Smooth muscle cell of the brain vasculature (primary cell): Measurements from ENCODE around the gene PCDHB5.
"Not testable (repeated sequence)": the region's sequence is repeated elsewhere in the genome, so short reads cannot be mapped to it uniquely, and the experiment has no call there.

Experiments used
- DNase-seq: peaks from one replicate; pipeline ENCODE4 v3.0.0-alpha.2; 2012; ENCODE audit warnings: low read depth, low spot score

Gene PCDHB5

GRCh38 chr5:141152096-141152495, 17.1 kb downstream of the PCDHB5 start:
- DNase-seq: not testable (repeated sequence)

GRCh38 chr5:141155540-141156374, 20.8 kb downstream of the PCDHB5 start:
- DNase-seq: no peak

GRCh38 chr5:141157356-141157755, 22.4 kb downstream of the PCDHB5 start:
- not testable (repeated sequence) for DNase-seq

GRCh38 chr5:141157901-141158300, 22.9 kb downstream of the PCDHB5 start:
- not testable (repeated sequence) for DNase-seq

GRCh38 chr5:141172381-141173204, 37.6 kb downstream of the PCDHB5 start, which contains the start of gene PCDHB7:
Gene PCDHB7, plus strand, starts transcription at chr5:141172644. Its CDS starts 192 bp downstream, at chr5:141172836.
- DNase-seq: no peak

GRCh38 chr5:141174291-141175104, 39.5 kb downstream of the PCDHB5 start:
- not testable (repeated sequence) for DNase-seq

GRCh38 chr5:141175933-141176332, 40.9 kb downstream of the PCDHB5 start:
- DNase-seq: no peak

GRCh38 chr5:141177577-141178191, 42.7 kb downstream of the PCDHB5 start, which contains the start of gene PCDHB8:
Gene PCDHB8, plus strand, starts transcription at chr5:141177790. Its CDS starts 245 bp downstream, at chr5:141178035.
- DNase-seq: not testable (repeated sequence)

GRCh38 chr5:141179371-141179770, 44.4 kb downstream of the PCDHB5 start:
- not testable (repeated sequence) for DNase-seq

- not testable (repeated sequence) for DNase-seq
Observed at GRCh38 chr5:141179876-141180275, 44.9 kb downstream of the PCDHB5 start.

- DNase-seq: no peak
Observed at GRCh38 chr5:141180313-141180712, 45.3 kb downstream of the PCDHB5 start.

GRCh38 chr5:141182248-141182647, 47.2 kb downstream of the PCDHB5 start, which contains the start of gene PCDHB16:
Gene PCDHB16, plus strand, starts transcription at chr5:141182387. Its CDS starts 173 bp downstream, at chr5:141182560.
- no peak for DNase-seq

- not testable (repeated sequence) for DNase-seq
Observed at GRCh38 chr5:141184117-141184855, 49.3 kb downstream of the PCDHB5 start.

- no peak for DNase-seq
Observed at GRCh38 chr5:141186897-141187512, 52.0 kb downstream of the PCDHB5 start, which contains the start of gene PCDHB9. Gene PCDHB9, plus strand, starts transcription at chr5:141187161. Its CDS starts 158 bp downstream, at chr5:141187319.
